Pulmonary artery endothelial cell (primary cell): ENCODE results near the gene WIPI1. TPM values are rescaled to one million over a fixed set of nuclear protein-coding genes. Genes with fewer than 3 reads are reported as not detected.
"Not testable (repeated sequence)": the region's sequence is repeated elsewhere in the genome, so short reads cannot be mapped to it uniquely, and the experiment has no call there.

Experiments
- DNase-seq: peaks from one replicate; pipeline ENCODE4 v3.0.0-alpha.2; 2011; ENCODE audit warnings: low read depth, low spot score
- total RNA-seq: library from RNA; depleted of rRNA; stranded (reverse); fragments of >200 nt; gene quantifications from 2 replicates; pipeline ENCODE4 v1.2.3, GENCODE V29; 2014

The WIPI1 gene
- total RNA-seq, 1 donor from 2014 or later = 51.8 TPM

DNA sequence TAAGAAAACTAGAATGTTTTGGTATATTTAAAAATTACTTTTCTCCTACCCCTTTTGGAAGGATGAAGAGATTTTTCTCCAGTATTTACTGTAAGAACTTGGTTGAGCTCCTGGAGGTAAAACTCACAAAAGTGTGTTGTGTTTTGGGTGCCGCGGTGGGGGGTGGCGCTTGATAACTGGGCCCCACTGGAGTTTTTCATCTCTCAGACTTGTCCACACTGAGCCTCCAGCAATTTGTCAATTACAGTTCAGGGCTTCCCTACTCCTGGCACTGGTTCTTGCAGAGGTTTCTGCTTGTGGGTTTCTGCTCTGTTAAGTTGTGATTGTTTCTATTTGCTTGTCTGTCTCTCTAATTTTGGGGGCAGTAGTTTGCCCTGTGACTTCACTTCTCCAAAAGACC lies 40.0 kb downstream of the WIPI1 start:
- DNase-seq = no peak

DNA sequence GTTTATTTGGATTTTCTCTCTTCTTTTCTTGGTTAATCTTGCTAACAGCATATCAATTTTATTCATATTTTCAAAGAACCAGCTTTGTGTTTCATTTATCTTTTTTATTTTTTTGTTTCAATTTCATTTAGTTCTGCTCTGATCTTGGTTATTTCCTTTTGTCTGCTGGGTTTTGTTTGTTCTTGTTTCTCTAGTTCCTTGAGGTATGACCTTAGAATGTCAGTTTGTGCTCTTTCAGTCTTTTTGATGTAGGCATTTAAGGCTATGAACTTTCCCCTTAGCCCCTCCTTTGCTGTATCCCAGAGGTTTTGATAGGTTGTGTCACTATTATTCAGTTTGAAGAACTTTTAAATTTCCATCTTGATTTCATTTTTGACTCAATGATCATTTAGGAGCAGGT lies 42.4 kb downstream of the WIPI1 start:
- not testable (repeated sequence) for DNase-seq

GRCh38 chr17:68413597-68414560 lies 43.4 kb downstream of the WIPI1 start:
- DNase-seq = not testable (repeated sequence)

GRCh38 chr17:68407656-68408055 lies 49.6 kb downstream of the WIPI1 start:
- not testable (repeated sequence) for DNase-seq

DNA sequence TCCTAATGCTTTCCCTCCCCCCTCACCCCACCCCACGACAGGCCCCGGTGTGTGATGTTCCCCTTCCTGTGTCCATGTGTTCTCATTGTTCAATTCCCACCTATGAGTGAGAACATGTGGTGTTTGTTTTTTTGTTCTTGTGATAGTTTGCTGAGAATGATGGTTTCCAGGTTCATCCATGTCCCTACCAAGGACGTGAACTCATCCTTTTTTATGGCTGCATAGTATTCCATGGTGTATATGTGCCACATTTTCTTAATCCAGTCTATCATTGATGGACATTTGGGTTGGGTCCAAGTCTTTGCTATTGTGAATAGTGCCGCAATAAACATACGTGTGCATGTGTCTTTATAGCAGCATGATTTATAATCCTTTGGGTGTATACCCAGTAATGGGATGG lies 53.5 kb downstream of the WIPI1 start:
- DNase-seq = not testable (repeated sequence)

DNA sequence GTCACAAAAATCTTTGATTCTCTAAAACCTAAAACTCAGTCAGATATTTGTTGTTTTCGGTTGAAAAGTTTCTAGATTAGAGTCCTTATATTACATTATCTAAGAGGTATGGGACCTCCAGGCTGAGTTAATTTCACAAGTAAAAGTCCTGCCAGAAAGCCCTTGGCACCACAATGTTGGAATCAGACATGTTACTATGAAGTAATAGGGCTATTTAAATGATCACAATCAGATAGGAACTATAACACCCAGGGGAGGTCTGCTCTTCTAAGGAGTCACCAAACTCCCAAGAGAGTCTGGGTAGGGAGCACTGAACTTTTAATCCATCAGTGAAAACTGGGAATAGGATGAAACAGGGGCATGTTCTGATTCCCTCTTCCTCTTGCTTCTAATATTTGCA lies 54.2 kb downstream of the WIPI1 start:
- no peak for DNase-seq

GRCh38 chr17:68401288-68401687 lies 56.0 kb downstream of the WIPI1 start:
- DNase-seq = no peak

- DNase-seq = no peak
Measured at GRCh38 chr17:68400404-68400735, 56.9 kb downstream of the WIPI1 start.

GRCh38 chr17:68399638-68400403 lies 57.5 kb downstream of the WIPI1 start:
- DNase-seq = no peak

DNA sequence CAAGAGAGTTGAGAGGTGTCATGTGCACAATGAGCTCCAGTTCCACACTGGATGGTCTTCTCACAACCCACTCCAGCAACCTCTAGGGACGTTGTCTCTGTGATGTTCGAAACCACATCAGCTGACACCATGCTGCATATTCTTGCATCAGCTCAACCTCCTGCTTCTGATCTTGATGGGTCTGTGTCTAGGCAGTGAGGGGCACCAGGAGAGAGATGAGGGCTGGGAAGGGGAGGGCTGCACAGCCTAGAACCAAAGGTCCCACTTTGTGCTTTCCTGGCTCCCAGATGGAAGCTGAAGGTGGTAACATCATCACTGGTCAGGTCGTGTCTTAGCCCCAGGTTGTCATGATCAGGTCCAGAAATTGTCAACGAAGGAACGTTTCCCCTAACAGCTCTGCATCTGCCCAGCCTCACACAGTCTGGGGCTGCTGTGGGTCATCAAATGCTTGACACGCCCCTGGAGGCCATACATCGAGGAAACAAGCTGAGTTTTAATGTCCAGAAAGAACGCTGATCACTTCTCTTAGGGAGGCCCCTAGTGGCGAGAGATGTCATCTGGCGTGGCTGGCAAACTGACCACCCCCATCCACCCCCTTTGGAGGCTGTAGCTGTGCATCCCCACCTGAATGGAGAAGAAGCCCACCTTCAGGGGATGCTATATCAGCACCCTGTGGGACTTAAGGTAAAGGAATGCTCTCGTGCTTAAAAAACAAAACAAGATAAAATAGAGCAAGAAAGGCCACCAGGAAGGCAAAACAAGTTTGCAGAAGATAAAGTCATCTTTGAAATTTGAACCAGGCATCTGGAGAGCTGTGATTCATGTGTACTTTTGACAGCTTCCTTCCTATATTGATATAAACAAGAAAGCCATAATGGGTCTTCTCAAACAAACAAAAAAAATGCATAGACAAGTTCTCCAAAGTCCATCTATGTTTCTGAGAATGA lies 58.3 kb downstream of the WIPI1 start:
- no peak for DNase-seq

DNA sequence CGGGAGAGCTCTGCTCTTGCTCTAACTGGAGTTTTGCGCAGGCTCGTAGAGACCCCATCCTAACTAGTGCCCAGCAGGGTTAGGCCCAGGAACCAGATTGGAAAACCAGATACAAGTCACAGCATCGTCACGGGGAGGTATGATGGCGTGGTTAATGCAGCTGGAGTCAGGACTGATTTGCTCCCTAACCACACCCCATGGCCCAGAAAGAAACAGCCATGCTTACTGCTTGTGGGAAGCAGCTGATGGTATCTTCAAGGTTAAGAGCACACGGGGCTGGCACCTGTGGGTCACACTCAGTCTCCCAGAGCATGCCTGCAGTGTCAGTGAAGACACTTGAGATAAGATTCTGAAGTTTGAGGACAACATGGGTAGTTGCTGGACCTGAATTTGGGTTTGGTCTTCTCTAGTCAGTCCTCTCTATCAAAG lies 60.2 kb downstream of the WIPI1 start:
- DNase-seq = no peak

DNA sequence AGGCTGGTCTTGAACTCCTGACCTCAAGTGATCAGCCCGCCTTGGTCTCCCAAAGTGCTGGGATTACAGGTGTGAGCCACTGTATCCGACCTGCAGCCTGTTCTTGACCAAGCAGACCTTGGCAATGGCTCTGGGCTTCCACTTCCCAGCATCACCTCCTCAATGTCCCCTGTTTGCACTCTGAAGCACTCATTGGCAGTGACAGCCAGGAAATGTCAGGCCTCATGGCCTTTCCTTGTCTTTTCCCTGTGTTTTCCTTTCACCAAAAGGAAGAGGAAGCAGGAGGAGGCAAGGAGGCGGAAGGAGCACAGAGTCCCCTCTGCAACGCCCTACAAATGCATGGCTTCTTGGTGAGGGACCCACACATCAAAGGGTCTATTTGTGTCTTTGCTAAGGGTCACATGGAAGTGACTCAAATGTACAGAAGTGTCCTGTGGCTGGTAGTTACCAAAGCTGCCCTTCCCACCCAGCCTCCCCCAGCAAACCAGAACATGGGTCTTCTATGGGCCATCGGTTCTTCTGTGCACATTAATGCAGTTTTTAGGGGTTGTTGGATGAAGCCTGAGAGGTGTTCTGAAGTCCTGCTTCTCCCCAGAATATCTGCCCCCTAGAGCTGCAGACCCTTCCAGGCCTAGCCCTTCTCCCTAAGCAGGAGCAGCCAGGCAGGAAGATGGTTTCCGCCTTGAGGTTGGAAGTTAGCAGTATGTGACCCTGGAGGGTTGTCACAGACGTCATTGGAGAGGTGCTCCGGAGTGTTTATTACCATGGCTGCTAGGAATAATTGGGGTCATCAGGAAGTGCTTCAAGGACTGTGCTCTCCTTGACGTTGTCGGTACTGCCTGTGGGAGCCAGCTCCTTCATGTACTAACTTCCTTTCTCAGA lies 60.8 kb downstream of the WIPI1 start:
- no peak for DNase-seq

GRCh38 chr17:68394608-68395331 lies 62.5 kb downstream of the WIPI1 start:
- no peak for DNase-seq

- DNase-seq = no peak
Measured at GRCh38 chr17:68391561-68392268, 65.6 kb downstream of the WIPI1 start.

DNA sequence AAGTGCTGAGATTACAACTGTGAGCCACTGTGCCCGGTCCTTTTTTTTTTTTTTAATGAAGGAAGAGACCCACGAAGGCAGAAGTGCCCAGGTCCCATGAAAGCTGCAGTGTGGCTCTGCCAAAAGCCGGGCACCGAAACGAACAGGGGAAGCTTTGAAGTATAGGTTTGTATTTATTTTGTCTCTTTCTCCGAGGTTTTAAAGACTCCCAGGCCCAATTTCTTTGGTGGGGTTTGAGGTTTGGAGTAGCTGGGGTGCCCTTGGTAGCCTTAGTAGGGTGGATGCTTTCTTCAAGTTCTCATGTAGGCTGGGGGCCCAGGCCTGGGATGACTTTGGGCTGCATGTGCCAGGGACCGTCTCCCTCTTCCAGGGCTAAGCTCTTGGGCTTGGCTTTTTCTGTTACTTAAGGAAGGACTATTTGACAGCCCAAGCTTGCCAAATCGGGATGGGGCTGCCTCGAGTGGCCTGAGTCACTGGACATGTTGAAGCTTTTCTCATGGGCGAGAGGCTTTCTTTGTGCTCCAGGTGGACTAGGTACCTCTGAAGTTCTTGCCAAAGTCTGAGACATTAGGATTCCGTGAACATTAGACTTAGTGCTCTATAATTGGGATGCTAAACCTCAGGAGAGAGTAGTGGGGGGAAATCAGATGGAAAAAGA lies 66.3 kb downstream of the WIPI1 start:
- DNase-seq = no peak

DNA sequence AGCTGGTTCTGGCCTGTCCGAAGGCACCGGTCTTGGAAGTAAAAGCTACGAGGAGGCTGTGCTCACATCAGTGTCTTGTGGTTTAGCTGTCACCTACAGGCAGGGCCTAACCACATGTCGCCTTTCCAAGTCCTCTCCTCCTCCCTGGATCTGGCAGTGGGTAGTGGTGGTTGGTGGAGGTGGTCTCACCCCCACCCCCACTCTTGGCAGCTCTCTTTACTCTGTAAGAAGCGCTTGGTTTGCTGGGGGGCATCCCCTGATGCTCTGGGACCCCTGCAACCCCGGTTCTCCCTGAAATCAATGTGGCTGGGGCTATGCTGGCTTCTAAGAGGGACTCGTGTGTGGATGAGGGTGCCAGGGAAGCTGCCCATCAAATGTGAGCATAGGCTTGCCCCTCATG lies 68.3 kb downstream of the WIPI1 start:
- DNase-seq = no peak

- DNase-seq = no peak
Measured at GRCh38 chr17:68387435-68388218, 69.7 kb downstream of the WIPI1 start.
